Activated CD8-positive, alpha-beta memory T cell treated with anti-CD3 and anti-CD28 coated beads, Interleukin-2, amount 10 ng/mL, durations not matched to agents 7 days and 5 days (primary cell): Measurements from ENCODE around the gene CELSR1. TPM values are rescaled to one million over a fixed set of nuclear protein-coding genes. Genes with fewer than 3 reads are reported as not detected.

Experiments used
- ATAC-seq: fragments of 150-1000 bp; cut with Tn5 transposase; one replicate; pipeline ENCODE4 v1.10.0; 2021; ENCODE audit warnings: moderate library complexity
- CTCF ChIA-PET: fragments of 350-600 bp; sonication (Branson Sonifier 250); formaldehyde crosslinking; loops from one replicate; lab custom pipeline; 2021; ENCODE audit warnings: antibody characterized with exemption; lab: Charles Lee
- DNase-seq: peaks from one replicate; pipeline ENCODE4 v3.0.0-alpha.2; 2020
- H3K27ac Mint-ChIP-seq: one replicate; pipeline ENCODE4 v1.8.0; 2021; ENCODE audit warnings: mild to moderate bottlenecking, mixed read lengths
- H3K27me3 Mint-ChIP-seq: one replicate; pipeline ENCODE4 v1.8.0; 2021; ENCODE audit warnings: mixed read lengths
- H3K36me3 Mint-ChIP-seq: one replicate; pipeline ENCODE4 v1.8.0; 2021; ENCODE audit warnings: mild to moderate bottlenecking, mixed read lengths
- H3K4me1 Mint-ChIP-seq: one replicate; pipeline ENCODE4 v1.8.0; 2021; ENCODE audit warnings: mixed read lengths
- H3K4me3 Mint-ChIP-seq: one replicate; pipeline ENCODE4 v1.8.0; 2021; ENCODE audit warnings: mild to moderate bottlenecking, moderate library complexity, mixed read lengths
- H3K9me3 Mint-ChIP-seq: one replicate; pipeline ENCODE4 v1.8.0; 2022; ENCODE audit warnings: low read depth, mixed read lengths
- total RNA-seq, 2 experiments: library from RNA; stranded (reverse); gene quantifications; one replicate each; pipeline ENCODE4 v1.2.3, GENCODE V29; 2021

Gene CELSR1
- total RNA-seq, 2 experiments from 2014 or later, result 0.06 to 0.12 TPM

DNA sequence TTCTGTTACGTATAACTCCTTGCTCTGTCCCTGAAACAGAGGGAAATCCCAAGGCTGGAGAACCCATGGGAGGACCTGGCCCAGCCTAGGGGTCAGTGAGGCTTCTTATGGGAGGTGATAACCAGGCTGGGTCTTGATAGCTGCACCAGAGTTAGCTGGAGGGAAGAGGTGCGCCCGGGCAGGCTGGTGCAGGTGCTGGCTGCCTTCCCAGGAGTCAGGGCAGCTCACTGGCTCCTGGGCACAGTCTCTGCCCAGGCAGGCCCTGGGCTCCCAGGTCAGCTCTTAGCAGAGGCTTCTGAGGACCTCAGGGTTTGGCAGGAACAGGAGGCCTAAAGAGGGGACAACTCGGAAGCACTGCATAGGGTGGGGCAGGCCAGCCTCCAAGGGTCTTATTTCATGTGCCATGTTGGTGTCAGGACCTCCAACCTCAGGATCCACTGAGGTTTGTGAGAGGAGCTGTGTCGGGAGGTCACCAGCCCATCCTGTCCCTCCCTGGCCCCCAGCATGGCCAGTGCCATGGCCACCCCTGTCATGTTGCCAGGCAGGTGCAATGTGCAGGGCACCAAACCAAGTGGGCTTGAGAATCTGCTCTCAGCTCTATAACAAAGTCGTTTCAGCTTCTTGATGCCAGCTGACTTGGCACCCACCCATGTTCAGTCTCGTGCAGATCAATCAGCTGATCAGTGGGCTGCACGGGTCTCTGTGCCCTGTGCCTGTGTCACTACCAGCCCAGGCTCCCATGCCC lies 20.5 kb upstream of the CELSR1 start:
- peaks cover 5% of the 10 kb centered on the region for H3K4me1 Mint-ChIP-seq
- CTCF ChIA-PET, result interaction anchor here (1.0 to 1.7 kb wide), 2 partner anchors 190 to 241 kb away, joined by 4 to 6 read pairs; no protein-coding TSS in a partner anchor
- H3K27ac Mint-ChIP-seq, result no peak overlapping the region
- DNase-seq (no peak), ATAC-seq (no peak)
- peaks cover 8% of the 10 kb centered on the region for H3K9me3 Mint-ChIP-seq
- H3K36me3 Mint-ChIP-seq, result no peaks in the 10 kb centered on the region
- H3K27me3 Mint-ChIP-seq, result no peaks in the 10 kb centered on the region
- no peak overlapping the region for H3K4me3 Mint-ChIP-seq

DNA sequence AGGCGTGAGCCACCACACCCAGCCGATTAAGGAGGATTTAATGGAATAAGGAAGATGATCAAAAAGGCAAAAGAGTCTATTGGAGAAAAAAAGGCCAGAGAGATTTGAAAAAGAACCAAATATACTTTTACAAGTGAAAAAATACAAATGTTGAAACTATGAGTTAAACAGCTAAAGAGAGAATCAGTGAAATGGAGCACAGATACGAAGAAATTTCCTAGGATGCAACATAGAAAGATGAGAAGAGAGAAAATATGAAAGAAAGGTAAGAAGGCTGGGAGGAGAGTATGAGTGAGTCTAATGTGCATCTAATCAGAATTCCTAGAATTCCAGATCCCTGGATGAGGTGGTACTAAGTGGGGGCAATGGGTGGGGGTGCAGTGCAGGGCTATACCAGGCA lies 19.4 kb upstream of the CELSR1 start:
- ATAC-seq (no peak), DNase-seq (no peak)
- Mint-ChIP-seq H3K4me3 (no peak overlapping the region), H3K4me1 (peaks cover 5% of the 10 kb centered on the region), H3K9me3 (peaks cover 10% of the 10 kb centered on the region), H3K36me3 (no peaks in the 10 kb centered on the region), H3K27me3 (no peaks in the 10 kb centered on the region), H3K27ac (no peak overlapping the region)
- CTCF ChIA-PET, result no interaction called here

DNA sequence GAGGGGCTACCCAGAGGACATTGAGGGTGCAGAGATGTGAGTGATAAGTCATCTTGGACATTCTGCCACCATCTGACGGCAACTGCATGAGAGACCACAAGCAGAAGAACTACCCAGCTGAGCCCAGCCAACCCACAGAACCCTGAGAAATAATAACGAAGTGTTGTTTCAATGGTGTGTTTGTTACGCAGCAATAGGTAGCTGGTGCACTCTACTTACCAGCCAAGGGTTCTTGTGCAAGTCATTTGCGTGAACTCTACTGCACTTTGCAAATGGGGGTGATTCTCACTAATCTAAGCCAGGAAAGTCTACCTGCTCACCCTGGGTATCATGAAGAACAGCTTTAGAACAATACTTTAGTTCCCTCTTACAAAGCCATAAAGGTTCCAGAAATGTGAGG lies 15.8 kb upstream of the CELSR1 start:
- Mint-ChIP-seq H3K4me1 (no peaks in the 10 kb centered on the region), H3K27me3 (peaks cover 8% of the 10 kb centered on the region), H3K36me3 (no peaks in the 10 kb centered on the region), H3K4me3 (no peak overlapping the region), H3K9me3 (peaks cover 10% of the 10 kb centered on the region), H3K27ac (no peak overlapping the region)
- no peak for ATAC-seq
- no peak for DNase-seq
- CTCF ChIA-PET, result interaction anchor here (1.9 to 3.2 kb wide), 2 partner anchors 10 to 11 kb away, joined by 6 to 18 read pairs; no protein-coding TSS in a partner anchor

DNA sequence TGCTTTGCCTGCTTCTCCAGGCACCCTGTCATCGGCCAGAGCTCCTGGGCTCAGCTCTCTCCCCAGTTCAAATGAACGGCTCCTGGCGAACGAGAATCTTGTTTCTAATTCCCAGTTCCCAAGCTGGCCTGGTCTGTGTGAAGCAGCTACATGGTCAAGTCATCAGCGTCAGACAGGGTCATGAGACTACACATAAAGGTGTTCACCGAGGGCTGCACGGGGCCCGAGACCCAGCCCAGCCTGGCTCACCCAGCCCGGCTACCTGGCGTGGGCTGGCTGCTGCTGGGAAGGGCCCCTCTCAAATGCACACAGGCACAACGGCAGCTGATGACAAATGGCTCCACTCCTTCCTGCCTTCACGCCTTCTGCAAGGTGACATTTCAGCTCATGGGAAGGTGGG lies 14.6 kb upstream of the CELSR1 start:
- ATAC-seq, result no peak

GRCh38 chr22:46551321-46551720 lies 13.9 kb upstream of the CELSR1 start:
- Mint-ChIP-seq H3K4me3 (no peak overlapping the region), H3K36me3 (no peaks in the 10 kb centered on the region), H3K9me3 (peaks cover 6% of the 10 kb centered on the region), H3K27me3 (peaks cover 16% of the 10 kb centered on the region), H3K4me1 (no peaks in the 10 kb centered on the region), H3K27ac (no peak overlapping the region)
- DNase-seq (no peak), ATAC-seq (no peak)
- CTCF ChIA-PET, result interaction anchor here (1.9 to 3.2 kb wide), 3 partner anchors 9 to 183 kb away, joined by 5 to 18 read pairs (median 6); no protein-coding TSS in a partner anchor

More for the DNA sequence above, 14.6 kb upstream of the CELSR1 start:
- H3K27me3 Mint-ChIP-seq, result peaks cover 16% of the 10 kb centered on the region
- H3K4me1 Mint-ChIP-seq, result no peaks in the 10 kb centered on the region
- no peak for DNase-seq
- H3K36me3 Mint-ChIP-seq, result no peaks in the 10 kb centered on the region
- H3K9me3 Mint-ChIP-seq, result peaks cover 10% of the 10 kb centered on the region
- H3K27ac Mint-ChIP-seq, result no peak overlapping the region
- CTCF ChIA-PET, result interaction anchor here (1.9 to 3.2 kb wide), 3 partner anchors 10 to 184 kb away, joined by 5 to 18 read pairs (median 6); no protein-coding TSS in a partner anchor
- no peak overlapping the region for H3K4me3 Mint-ChIP-seq

DNA sequence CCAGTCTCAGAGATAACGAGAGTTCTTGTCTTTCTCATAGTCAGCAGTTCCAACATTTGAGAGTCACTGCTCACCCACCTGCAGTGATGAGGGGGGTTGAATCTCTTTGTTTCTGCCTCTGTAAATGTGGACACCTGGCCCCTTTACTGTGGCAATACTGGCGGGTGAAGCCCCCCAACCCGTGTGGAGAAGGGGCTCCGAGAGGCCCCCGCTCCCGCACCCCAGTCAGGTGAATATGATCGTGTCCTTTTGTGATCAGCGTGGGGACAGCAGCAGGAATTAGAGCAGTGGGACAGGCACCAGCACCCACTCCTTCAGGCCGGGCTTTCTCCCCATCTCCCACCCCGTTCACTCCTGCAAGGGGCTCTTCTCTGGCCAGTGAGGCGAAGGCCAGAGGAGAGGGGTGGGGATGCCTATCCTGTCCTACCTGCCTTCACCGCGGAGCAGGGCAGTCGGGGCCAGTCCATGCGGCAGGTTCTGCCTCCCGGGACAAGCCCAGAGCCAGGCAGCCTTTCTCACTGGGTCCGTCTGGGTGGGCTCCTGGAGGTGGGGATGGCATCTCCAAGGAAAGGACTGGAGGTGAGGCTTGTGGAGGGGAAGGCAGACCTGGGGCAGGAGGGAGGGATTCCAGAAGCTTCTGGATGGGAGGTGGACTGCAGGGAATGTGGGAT lies 12.7 kb upstream of the CELSR1 start:
- no peak overlapping the region for H3K27ac Mint-ChIP-seq
- no peaks in the 10 kb centered on the region for H3K36me3 Mint-ChIP-seq
- no peak for DNase-seq
- H3K4me1 Mint-ChIP-seq, result peaks cover under 1% of the 10 kb centered on the region
- H3K4me3 Mint-ChIP-seq, result no peak overlapping the region
- H3K9me3 Mint-ChIP-seq, result peaks cover 6% of the 10 kb centered on the region
- CTCF ChIA-PET, result no interaction called here
- no peak for ATAC-seq
- H3K27me3 Mint-ChIP-seq, result peaks cover 21% of the 10 kb centered on the region

DNA sequence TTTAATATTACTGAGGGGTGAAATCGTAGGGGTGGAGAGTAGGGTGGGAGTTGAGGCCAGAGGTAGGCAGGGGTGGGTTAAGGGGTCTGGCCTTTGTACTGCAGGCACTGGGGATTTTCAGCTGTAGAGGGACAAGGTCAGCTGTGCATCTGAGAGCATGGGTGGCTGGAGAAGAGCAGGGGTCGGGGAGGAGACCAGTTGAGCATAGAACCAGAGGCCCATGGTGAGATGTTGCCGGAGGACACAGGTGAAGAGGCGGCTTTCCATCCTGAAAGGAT lies 12.1 kb upstream of the CELSR1 start:
- Mint-ChIP-seq H3K36me3 (no peaks in the 10 kb centered on the region), H3K9me3 (peaks cover 6% of the 10 kb centered on the region), H3K27me3 (peaks cover 22% of the 10 kb centered on the region), H3K4me3 (no peak overlapping the region), H3K27ac (no peak overlapping the region), H3K4me1 (peaks cover 2% of the 10 kb centered on the region)
- no peak for ATAC-seq
- no peak for DNase-seq
- CTCF ChIA-PET, result no interaction called here

- ATAC-seq (no peak), DNase-seq (no peak)
- Mint-ChIP-seq H3K27me3 (peaks cover 22% of the 10 kb centered on the region), H3K9me3 (peaks cover 2% of the 10 kb centered on the region), H3K36me3 (no peaks in the 10 kb centered on the region), H3K27ac (no peak overlapping the region), H3K4me3 (no peak overlapping the region), H3K4me1 (peaks cover 2% of the 10 kb centered on the region)
- CTCF ChIA-PET, result interaction anchor here (1.2 to 1.5 kb wide), 2 partner anchors 180 to 255 kb away, joined by 3 to 4 read pairs; no protein-coding TSS in a partner anchor
Measured at GRCh38 chr22:46547883-46548244, 10.4 kb upstream of the CELSR1 start.

GRCh38 chr22:46547179-46547882 lies 9.9 kb upstream of the CELSR1 start:
- Mint-ChIP-seq H3K36me3 (no peaks in the 10 kb centered on the region), H3K27me3 (peaks cover 22% of the 10 kb centered on the region), H3K27ac (no peak overlapping the region), H3K4me1 (peaks cover 2% of the 10 kb centered on the region), H3K4me3 (no peak overlapping the region), H3K9me3 (peaks cover under 1% of the 10 kb centered on the region)
- ATAC-seq (no peak), DNase-seq (no peak)
- CTCF ChIA-PET, result interaction anchor here (0.7 to 1.5 kb wide), 3 partner anchors 18 to 256 kb away, joined by 3 to 4 read pairs (median 4); no protein-coding TSS in a partner anchor

DNA sequence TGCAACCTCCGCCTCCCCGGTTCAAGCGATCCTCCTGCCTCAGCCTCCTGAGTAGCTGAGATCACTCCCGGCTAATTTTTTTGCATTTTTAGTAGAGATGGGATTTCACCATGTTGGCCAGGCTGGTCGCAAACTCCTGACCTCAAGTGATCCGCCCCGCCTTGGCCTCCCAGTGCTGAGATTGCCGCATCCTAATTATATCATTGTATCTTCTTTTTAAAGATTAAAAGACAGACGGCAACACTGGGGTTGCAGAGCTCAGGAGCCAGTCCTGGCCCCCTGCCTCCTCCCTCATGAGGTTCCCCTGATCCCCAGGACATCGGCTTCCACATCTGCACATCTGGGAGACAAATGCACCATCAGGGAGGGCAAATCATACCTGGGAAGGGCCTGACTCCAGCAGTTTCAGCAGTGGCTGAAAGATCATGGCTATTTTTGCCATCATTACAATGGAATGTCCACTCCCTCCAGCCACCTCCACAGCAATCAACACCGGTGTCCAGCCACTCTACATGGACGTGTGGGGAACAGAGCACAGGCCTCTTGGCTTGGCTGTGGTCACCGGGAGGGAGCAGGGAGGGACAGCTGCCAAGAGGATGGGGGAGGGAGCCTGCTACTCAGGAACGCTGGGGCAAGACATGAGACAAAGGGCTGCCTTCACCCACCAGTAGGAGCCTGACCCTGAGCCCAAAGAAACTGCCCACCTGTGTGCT lies 9.2 kb upstream of the CELSR1 start:
- Mint-ChIP-seq H3K27ac (no peak overlapping the region), H3K4me3 (no peak overlapping the region), H3K27me3 (peaks cover 24% of the 10 kb centered on the region), H3K4me1 (peaks cover 2% of the 10 kb centered on the region), H3K36me3 (no peaks in the 10 kb centered on the region), H3K9me3 (no peaks in the 10 kb centered on the region)
- ATAC-seq (no peak), DNase-seq (no peak)
- CTCF ChIA-PET, result interaction anchor here (0.7 to 1.5 kb wide), 3 partner anchors 18 to 179 kb away, joined by 4 to 5 read pairs (median 4); no protein-coding TSS in a partner anchor

DNA sequence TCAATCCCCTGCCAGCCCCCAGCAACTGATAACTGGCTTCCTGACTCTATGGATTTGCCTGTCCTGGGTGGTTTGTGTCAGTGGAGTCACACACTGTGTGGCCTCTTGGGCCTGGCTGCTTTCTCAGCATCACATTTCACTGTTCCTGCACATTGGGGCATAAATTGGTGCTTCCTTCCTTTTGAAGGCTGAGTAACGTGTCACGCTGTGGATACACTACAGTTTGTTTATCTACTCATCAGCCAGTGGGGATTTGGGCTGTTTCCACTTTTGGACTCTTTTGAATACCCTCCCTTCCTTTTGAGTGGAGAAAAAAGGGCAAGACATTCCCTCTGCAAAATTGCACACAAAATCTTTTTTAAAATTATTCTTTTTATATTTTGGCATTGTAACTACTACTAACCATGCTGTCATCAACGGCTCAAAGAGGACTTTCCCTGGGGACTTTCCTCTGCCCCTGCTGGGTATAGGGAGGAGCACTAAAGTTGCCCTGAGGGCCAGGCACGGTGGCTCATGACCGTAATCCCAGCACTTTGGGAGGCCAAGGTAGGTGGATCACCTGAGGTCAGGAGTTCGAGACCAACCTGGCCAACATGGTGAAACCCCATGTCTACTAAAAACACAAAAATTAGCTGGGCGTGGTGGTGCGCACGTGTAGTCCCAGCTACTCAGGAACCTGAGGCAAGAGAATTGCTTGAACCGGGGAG lies 7.8 kb upstream of the CELSR1 start:
- no peaks in the 10 kb centered on the region for H3K36me3 Mint-ChIP-seq
- CTCF ChIA-PET, result interaction anchor here (0.8 kb wide), 1 partner anchor 178 kb away, joined by 5 read pairs; no protein-coding TSS in a partner anchor
- peaks cover 2% of the 10 kb centered on the region for H3K4me1 Mint-ChIP-seq
- no peak overlapping the region for H3K27ac Mint-ChIP-seq
- H3K4me3 Mint-ChIP-seq, result no peak overlapping the region
- no peak for ATAC-seq
- no peaks in the 10 kb centered on the region for H3K9me3 Mint-ChIP-seq
- peaks cover 31% of the 10 kb centered on the region for H3K27me3 Mint-ChIP-seq
- DNase-seq, result no peak
